ENCODE results near the gene PDE6G.
A peak's percentile ranks its signal among the peaks of the same experiment; 100 is the strongest.

The PDE6G gene

GRCh38 chr17:81656118-81656743, at the start of gene PDE6G:
Gene PDE6G (minus strand): TSS chr17:81656542. CDS start chr17:81653305, 3,237 bp downstream.
- no peak for DNase-seq (ENCODE audit: low spot score)

GRCh38 chr17:81705518-81706231, 49.3 kb upstream of the PDE6G start:
- DNase-seq (ENCODE audit: low spot score) = no peak

DNA sequence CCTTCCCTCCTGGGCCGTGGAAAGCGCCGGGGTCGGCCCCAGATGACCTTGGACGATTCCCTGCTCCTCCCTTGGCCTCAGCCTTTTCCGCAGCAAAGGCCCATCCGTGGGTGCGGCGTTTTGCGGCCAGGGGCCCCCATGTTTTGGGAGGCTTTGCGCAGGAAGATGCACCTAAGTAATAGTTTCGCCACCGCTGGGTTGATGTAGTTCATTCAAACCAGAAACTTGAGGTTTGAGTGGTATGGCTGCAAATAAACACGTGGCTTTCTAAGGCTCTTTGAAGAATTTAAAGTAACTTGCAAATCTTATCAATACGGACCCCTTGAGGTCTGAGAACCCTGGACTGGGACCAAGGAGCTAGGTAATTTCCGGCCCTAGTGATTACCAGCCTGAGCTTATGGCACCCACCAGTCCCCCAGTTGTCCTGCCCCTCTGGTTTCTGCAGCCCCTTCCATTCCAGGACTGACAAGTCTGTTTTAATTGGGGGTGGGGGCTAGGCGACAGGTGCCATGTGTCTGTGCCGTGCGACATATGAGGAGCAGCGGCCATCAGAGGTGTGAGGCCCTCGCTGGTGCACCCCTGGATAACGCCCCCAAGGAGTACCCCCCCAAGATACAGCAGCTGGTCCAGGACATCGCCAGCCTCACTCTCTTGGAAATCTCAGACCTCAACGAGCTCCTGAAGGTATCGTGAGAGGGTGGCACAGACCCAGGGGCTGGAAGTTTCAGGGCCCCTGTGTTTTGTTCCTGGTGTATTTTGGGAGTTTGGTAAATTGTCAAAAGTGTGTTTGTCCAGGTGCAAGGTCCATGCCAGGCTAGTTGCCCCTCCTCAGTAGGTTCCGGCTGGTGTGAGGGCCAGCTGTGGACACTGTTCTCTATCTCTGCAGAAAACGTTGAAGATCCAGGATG, 47.7 kb upstream of the PDE6G start:
- DNase-seq (ENCODE audit: low spot score) = no peak

DNA sequence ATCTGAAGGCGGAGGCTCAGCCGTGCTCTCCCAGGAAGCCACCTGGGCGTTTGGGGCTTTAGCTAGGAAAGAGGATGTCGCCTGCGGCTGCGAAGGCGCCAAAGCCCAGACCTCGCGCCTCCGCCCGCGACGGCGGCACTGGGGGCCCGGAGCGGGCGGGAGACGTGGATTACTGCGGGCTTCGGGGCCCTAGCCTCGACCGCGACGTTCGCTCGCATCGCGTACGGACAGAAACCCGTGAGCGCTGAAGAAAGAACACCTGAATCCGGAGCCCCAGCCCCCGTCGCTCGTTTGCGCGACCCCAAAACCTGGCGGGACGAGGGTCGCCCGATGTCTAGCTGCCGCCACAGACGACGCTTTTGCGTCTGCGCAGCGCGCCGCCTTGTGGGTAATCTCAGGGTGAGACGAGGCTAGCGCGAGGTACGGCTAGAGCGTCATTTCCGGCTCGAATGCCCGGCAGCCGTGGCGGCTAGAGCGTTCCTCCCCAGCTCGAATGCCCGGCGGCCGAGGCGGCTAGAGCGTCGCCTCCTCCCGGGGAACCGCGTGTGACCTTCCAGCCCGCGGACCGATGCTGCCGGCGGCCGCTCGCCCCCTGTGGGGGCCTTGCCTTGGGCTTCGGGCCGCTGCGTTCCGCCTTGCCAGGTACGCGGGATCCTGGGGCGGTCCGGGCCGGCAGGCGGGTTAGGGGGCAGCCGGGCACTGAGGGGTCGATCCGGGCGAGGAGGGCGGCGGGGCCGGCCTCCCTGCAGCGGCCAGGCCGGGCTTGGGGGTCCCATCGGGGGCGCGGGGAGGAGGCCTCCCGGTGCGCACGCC, 46.8 kb upstream of the PDE6G start, which contains the start of gene MRPL12:
MRPL12 (plus strand) TSS at position 434 of the 813 bp plus-strand sequence; CDS start at position 569, 135 bp downstream.
- DNase-seq (ENCODE audit: low spot score) = peak; percentile 98

- DNase-seq (ENCODE audit: low spot score) = no peak
These were observed 45.1 kb upstream of the PDE6G start for GRCh38 chr17:81701288-81702071.

DNA sequence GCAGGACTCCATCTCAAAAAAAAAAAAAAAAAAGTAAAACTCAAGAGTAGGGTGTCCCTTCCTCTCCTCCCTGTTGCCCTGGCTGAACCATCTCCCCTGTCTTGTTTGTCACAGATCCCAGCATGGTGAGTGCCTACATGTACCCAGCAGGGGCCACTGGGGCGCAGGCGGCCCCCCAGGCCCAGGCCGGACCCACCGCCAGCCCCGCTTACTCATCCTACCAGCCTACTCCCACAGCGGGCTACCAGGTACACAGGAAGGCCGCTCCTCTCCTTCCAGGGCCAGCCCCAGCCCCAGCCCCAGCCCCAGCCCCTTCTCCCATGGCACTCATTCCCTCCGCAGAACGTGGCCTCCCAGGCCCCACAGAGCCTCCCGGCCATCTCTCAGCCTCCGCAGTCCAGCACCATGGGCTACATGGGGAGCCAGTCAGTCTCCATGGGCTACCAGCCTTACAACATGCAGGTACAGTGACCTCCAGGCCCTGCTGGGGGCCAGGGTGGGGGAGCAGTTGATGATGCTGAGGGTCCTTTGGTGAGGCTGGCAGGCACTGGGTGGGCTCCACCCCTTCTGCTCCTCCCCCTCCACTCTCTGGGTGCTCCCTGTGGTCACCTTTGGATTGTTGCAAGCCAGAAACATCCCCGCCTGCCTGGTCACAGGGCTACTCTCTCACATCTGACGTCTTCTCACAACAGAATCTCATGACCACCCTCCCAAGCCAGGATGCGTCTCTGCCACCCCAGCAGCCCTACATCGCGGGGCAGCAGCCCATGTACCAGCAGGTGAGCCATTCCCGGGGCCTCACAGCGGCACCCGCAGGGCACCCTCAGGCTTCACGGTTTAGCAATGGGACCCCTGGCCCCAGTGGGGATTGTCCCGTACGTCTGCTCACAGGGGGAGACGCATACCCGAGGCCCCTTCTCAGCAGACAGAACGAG, 44.3 kb upstream of the PDE6G start:
- DNase-seq (ENCODE audit: low spot score) = no peak

DNA sequence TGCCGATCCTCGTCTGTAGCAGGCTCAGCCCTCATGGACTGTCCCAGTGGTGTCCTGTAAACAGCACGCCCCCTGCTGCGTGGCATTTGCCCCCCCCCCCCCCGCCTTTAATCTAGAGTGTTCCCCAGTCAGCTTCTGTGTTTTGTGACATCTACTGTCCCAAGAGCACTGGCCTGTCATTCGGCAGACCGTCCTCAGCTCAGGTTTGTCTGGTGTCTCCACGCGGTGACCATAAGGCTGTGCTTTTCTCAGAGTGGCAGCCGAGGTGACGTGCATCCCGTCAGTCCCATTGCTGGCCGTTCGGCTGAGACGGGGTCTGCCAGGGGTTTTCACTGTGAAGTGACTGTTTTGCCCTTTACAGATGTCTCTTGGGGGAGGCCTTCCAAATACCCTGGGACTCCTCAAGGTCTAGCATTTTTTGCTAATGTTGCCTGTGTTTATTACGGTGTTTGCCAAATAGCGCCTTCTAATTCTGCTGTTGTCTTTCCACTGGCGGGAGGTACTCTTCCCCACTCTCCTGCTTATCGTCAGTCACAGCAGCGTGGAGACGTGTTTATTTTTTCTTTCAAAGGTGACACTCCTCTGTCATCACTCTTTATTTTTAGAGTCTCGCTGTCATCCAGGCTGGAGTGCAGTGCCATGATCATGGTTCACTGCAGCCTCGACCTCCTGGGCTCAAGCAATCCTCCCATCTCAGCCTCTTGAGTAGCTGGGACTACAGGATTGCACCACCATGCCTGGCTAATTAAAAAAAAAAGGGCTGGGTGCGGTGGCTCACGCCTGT, 41.1 kb upstream of the PDE6G start:
- DNase-seq (ENCODE audit: low spot score) = no peak

DNA sequence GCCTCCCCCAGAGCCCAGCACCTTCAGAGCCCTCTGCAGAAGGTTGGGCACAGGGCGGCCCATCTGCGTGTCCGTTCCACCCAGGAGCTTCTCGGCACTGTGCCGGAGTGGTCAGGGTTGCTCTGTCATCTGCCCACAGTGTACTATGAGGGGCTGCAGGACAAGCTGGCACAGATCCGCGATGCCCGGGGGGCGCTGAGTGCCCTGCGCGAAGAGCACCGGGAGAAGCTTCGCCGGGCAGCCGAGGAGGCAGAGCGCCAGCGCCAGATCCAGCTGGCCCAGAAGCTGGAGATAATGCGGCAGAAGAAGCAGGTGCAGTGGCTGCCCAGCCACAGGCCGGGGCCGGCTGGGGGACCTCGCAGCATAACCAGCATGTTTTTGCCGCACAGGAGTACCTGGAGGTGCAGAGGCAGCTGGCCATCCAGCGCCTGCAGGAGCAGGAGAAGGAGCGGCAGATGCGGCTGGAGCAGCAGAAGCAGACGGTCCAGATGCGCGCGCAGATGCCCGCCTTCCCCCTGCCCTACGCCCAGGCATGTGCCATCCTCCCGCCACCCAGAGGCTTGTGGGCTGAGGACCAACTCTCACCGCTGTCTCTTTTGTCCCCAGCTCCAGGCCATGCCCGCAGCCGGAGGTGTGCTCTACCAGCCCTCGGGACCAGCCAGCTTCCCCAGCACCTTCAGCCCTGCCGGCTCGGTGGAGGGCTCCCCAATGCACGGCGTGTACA, 40.0 kb upstream of the PDE6G start:
- DNase-seq (ENCODE audit: low spot score) = no peak

DNA sequence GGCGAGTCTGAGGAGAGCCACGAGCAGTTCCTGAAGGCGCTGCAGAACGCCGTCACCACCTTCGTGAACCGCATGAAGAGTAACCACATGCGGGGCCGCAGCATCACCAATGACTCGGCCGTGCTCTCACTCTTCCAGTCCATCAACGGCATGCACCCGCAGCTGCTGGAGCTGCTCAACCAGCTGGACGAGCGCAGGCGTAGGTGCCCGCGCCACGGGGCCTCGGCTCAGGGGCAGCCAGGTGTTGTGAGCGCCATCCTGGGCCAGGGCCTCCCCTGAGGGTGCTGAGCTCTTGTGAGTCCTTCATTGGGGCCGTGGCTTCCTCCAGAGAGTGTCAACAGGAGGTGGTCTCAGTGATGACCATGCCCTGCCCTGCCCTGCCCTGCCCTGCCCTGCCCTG, 39.5 kb upstream of the PDE6G start:
- DNase-seq (ENCODE audit: low spot score) = no peak

GRCh38 chr17:81695211-81695610, 38.9 kb upstream of the PDE6G start:
- DNase-seq (ENCODE audit: low spot score) = no peak

GRCh38 chr17:81694810-81695209, 38.5 kb upstream of the PDE6G start:
- DNase-seq (ENCODE audit: low spot score) = no peak

GRCh38 chr17:81693509-81694210, 37.3 kb upstream of the PDE6G start:
- no peak for DNase-seq (ENCODE audit: low spot score)

DNA sequence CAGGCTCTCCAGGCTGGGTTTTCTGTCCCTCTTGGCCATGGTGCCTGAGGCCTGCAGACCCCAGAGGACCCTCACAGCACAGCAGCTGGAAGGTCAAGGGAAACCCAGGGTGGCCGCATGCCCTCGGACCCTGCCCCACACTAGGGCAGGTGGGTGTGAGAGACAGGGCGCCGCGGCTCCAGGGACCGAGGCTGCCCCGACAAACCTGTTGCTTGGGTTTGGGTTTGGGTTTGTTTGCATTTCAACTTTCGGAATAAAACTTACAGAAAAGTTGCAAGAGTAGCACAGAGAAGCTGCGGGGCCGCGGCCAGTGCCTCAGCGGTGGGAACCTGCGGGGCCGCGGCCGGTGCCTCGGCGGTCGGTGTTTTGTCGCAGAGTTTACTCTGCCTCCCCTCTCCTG, 35.3 kb upstream of the PDE6G start:
- DNase-seq (ENCODE audit: low spot score) = no peak

DNA sequence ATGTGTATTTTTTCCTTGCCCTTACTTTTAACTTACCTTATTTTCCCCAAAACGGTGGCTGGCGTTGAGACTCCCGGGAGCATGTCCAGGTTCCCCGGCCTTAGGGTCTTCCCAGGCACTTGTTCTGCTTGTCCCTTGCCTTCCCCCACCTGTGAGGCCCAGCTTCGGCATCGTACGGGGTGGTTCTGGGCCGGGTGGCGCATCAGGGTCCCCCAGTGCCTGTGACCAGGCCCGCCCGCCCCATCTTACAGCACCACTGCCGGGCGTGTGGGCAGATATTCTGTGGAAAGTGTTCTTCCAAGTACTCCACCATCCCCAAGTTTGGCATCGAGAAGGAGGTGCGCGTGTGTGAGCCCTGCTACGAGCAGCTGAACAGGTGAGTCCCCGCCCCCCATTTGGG, 34.9 kb upstream of the PDE6G start:
- DNase-seq (ENCODE audit: low spot score) = no peak

DNA sequence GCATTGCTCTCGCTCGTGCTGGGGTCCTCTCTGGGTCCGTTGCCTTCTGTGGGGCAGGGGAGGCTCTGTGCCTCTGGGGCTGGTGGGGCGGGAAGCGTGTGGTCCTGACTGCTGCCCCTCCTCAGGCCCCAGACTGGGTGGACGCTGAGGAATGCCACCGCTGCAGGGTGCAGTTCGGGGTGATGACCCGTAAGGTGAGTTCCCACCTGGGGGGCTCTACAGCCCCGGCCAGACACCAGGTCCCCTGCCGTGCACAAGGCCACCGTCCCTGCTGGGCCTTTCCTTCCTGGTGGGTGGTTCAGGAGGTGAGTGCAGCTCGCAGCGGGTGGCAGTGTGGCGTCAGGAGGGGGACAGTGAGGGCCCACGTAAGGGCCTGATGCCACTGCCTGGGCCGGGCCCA, 34.2 kb upstream of the PDE6G start:
- no peak for DNase-seq (ENCODE audit: low spot score)

- DNase-seq (ENCODE audit: low spot score) = no peak
These were observed 33.7 kb upstream of the PDE6G start for GRCh38 chr17:81690066-81690465.

GRCh38 chr17:81688616-81689015, 32.3 kb upstream of the PDE6G start:
- DNase-seq (ENCODE audit: low spot score) = no peak
